Measurements from ENCODE around the gene TAS2R40.

DNA sequence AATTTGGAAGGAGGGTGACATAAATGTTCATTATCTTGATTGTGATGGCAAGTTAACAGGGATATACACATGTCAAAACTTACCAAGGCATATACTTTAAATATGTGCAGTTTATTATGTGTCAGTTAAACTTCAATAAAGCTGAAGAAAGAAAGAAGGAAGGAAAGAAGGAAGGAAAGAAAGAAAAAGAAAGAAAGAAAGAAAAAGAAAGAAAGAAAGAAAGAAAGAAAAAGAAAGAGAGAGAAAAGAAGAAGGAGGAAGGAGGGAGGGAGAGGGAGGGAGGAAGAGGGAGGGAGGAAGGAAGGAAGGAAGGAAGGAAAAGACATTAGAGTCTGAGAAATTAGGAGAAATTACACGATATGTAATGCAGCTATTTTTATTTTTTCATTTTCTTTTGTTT, 25.5 kb downstream of the TAS2R40 start:
- TF ChIP-seq, protein P1, sequence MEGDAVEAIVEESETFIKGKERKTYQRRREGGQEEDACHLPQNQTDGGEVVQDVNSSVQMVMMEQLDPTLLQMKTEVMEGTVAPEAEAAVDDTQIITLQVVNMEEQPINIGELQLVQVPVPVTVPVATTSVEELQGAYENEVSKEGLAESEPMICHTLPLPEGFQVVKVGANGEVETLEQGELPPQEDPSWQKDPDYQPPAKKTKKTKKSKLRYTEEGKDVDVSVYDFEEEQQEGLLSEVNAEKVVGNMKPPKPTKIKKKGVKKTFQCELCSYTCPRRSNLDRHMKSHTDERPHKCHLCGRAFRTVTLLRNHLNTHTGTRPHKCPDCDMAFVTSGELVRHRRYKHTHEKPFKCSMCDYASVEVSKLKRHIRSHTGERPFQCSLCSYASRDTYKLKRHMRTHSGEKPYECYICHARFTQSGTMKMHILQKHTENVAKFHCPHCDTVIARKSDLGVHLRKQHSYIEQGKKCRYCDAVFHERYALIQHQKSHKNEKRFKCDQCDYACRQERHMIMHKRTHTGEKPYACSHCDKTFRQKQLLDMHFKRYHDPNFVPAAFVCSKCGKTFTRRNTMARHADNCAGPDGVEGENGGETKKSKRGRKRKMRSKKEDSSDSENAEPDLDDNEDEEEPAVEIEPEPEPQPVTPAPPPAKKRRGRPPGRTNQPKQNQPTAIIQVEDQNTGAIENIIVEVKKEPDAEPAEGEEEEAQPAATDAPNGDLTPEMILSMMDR (IDR thresholded peaks at IDR 0.05) = no peak
- no peak for TF ChIP-seq POLR2AphosphoS5 (IDR thresholded peaks at IDR 0.05)
- TF ChIP-seq POLR2A (IDR thresholded peaks at IDR 0.05) = no peak
- no peak for TF ChIP-seq EP300 (IDR thresholded peaks at IDR 0.05; ENCODE audit: low read depth)
